IMR-90 (cell line): ENCODE measurements around the gene ZNF469. TPM values are rescaled to one million over a fixed set of nuclear protein-coding genes. Genes with fewer than 3 reads are reported as not detected.

Source experiments
- ATAC-seq: fragments of 200-7000 bp; cut with Tn5 transposase; 2 replicates; pipeline ENCODE4 v1.9.1; 2020; ENCODE audit warnings: low read depth, mild to moderate bottlenecking, moderate library complexity
- BruUV-seq: library from RNA; stranded (reverse); fragments of 400-500 nt; replicated peaks from 2 replicates; lab custom pipeline; 2021; lab: Mats Ljungman, UMichigan
- CTCF ChIA-PET: fragments of 300-600 bp; formaldehyde crosslinking; extraction: SDS; loops from one replicate; lab custom pipeline; 2021; ENCODE audit warnings: antibody characterized with exemption; lab: Yijun Ruan, JAX
- POLR2A ChIA-PET: fragments of 300-600 bp; sonication (Branson Sonifier 250); formaldehyde crosslinking; loops from one replicate; lab custom pipeline; 2022; ENCODE audit warnings: antibody characterized with exemption; ENCODE audit not compliant: unreplicated experiment; lab: Charles Lee
- DNase-seq: peaks from one replicate; pipeline ENCODE4 v3.0.0; 2013
- H2AFZ ChIP-seq: replicated peaks from 2 replicates; pipeline ENCODE3; 2013; ENCODE audit warnings: low read length, mild to moderate bottlenecking; ENCODE audit not compliant: poor library complexity
- H2AK5ac ChIP-seq: 2 replicates; pipeline ENCODE4 v1.6.1; 2013; ENCODE audit warnings: low read depth, low read length, inconsistent platforms
- H2AK9ac ChIP-seq: replicated peaks from 2 replicates; pipeline ENCODE3; 2013; ENCODE audit warnings: mild to moderate bottlenecking, low read depth, low read length, moderate library complexity; ENCODE audit not compliant: poor library complexity
- H2BK120ac ChIP-seq: 2 replicates; pipeline ENCODE4 v1.6.1; 2013; ENCODE audit warnings: low read depth, low read length, inconsistent platforms
- H2BK15ac ChIP-seq: 3 replicates; pipeline ENCODE4 v1.6.1; 2013; ENCODE audit warnings: low read depth, low read length, inconsistent platforms
- H2BK20ac ChIP-seq: 2 replicates; pipeline ENCODE4 v1.6.1; 2013; ENCODE audit warnings: low read depth, mild to moderate bottlenecking, inconsistent platforms, low read length, moderate library complexity
- H2BK5ac ChIP-seq: 2 replicates; pipeline ENCODE4 v1.6.1; 2013; ENCODE audit warnings: mild to moderate bottlenecking, low read depth, low read length, inconsistent platforms; ENCODE audit not compliant: poor library complexity, severe bottlenecking
- H3K14ac ChIP-seq: replicated peaks from 2 replicates; pipeline ENCODE4 v1.6.1; 2013; ENCODE audit warnings: low read depth, low read length, inconsistent platforms
- H3K18ac ChIP-seq: 2 replicates; pipeline ENCODE4 v1.6.1; 2013; ENCODE audit warnings: low read depth, low read length, control low read depth
- H3K23ac ChIP-seq: 2 replicates; pipeline ENCODE4 v1.6.1; 2013; ENCODE audit warnings: low read depth, low read length, inconsistent platforms
- H3K27ac ChIP-seq: 2 replicates; pipeline ENCODE4 v1.5.1; 2013; ENCODE audit warnings: mild to moderate bottlenecking, control low read depth, low read length; ENCODE audit not compliant: insufficient read depth
- H3K27me3 ChIP-seq: 2 replicates; pipeline ENCODE4 v1.6.1; 2013; ENCODE audit warnings: low read length; ENCODE audit not compliant: control insufficient read depth, insufficient read depth
- H3K36me3 ChIP-seq: 2 replicates; pipeline ENCODE4 v1.6.1; 2013; ENCODE audit warnings: low read length, mixed read lengths; ENCODE audit not compliant: control insufficient read depth, insufficient read depth
- H3K4ac ChIP-seq: 2 replicates; pipeline ENCODE4 v1.6.1; 2013; ENCODE audit warnings: low read depth, low read length, inconsistent platforms
- H3K4me1 ChIP-seq: 2 replicates; pipeline ENCODE4 v1.6.1; 2013; ENCODE audit warnings: low read length, mixed read lengths; ENCODE audit not compliant: control insufficient read depth, insufficient read depth
- H3K4me2 ChIP-seq: 2 replicates; pipeline ENCODE4 v1.6.1; 2013; ENCODE audit warnings: low read depth, mild to moderate bottlenecking, control low read depth, low read length, moderate library complexity
- H3K4me3 ChIP-seq: 2 replicates; pipeline ENCODE4 v1.5.1; 2013; ENCODE audit warnings: low read depth, mild to moderate bottlenecking, control low read depth, low read length, moderate library complexity; ENCODE audit not compliant: insufficient read depth
- H3K56ac ChIP-seq: 2 replicates; pipeline ENCODE4 v1.6.1; 2013; ENCODE audit warnings: low read length, inconsistent platforms; ENCODE audit not compliant: insufficient read depth; ENCODE audit errors: extremely low read depth
- H3K79me1 ChIP-seq, 2 experiments: 2 replicates each; pipeline ENCODE4 v1.6.1; 2013; ENCODE audit warnings: low read length in 2 of 2, inconsistent platforms in 1 of 2, low read depth in 1 of 2
- H3K9ac ChIP-seq: 2 replicates; pipeline ENCODE4 v1.6.1; 2013; ENCODE audit warnings: low read depth, low read length, control low read depth
- H3K9me1 ChIP-seq: 2 replicates; pipeline ENCODE4 v1.6.1; 2013; ENCODE audit warnings: low read length, inconsistent platforms; ENCODE audit not compliant: insufficient read depth
- H3K9me3 ChIP-seq: 2 replicates; pipeline ENCODE4 v1.6.1; 2013; ENCODE audit warnings: low read length; ENCODE audit not compliant: control insufficient read depth, insufficient read depth
- H4K20me1 ChIP-seq: 2 replicates; pipeline ENCODE4 v1.6.1; 2013; ENCODE audit warnings: low read length, inconsistent platforms; ENCODE audit not compliant: insufficient read depth
- H4K5ac ChIP-seq: 2 replicates; pipeline ENCODE4 v1.6.1; 2013; ENCODE audit warnings: mild to moderate bottlenecking, low read depth, low read length, control low read depth
- H4K8ac ChIP-seq, 2 experiments: 2 replicates each; pipeline ENCODE4 v1.6.1; 2013; ENCODE audit warnings: low read depth in 2 of 2, low read length in 2 of 2, control low read depth in 1 of 2, inconsistent platforms in 1 of 2
- H4K91ac ChIP-seq: 2 replicates; pipeline ENCODE4 v1.6.1; 2013; ENCODE audit warnings: low read depth, low read length, inconsistent platforms; ENCODE audit not compliant: insufficient read depth
- RAD21 ChIP-seq: IDR thresholded peaks from 2 replicates; pipeline ENCODE4 v1.6.1; 2012; ENCODE audit warnings: low read length, improper control_type of control experiment
- WGBS, 2 experiments: methylation state at CpG; one replicate each; pipeline versions ENCODE4 v1.1.5 to v1.1.7; 2013; ENCODE audit warnings: missing lambda C conversion rate in 2 of 2; ENCODE audit not compliant: insufficient read length in 1 of 2; ENCODE audit errors: extremely low coverage in 2 of 2; 5-methylcytosine and 5-hydroxymethylcytosine counted together
- dilution Hi-C: fragments of 300-500 bp; cut with HindIII; formaldehyde crosslinking; loops from one replicate; pipeline ENCODE4 v1.14.3; 2018; ENCODE audit warnings: low sequenced_read_pairs; ENCODE audit not compliant: unreplicated experiment
- in situ Hi-C: fragments of 300-500 bp; cut with MboI; formaldehyde crosslinking; loops from 3 replicates; pipeline ENCODE4 v1.14.3; 2019; ENCODE audit warnings: low sequenced_read_pairs, inconsistent platforms, mixed read lengths
- intact Hi-C: fragments of 100-400 bp; cut with micrococcal nuclease; formaldehyde crosslinking; loops from 2 replicates; pipeline ENCODE4 v1.10.0; 2022
- polyA plus RNA-seq, 3 experiments: library from polyadenylated mRNA; depleted of rRNA; stranded (reverse); fragments of >200 nt; gene quantifications; 2 replicates each; pipeline ENCODE4 v1.2.3, GENCODE V29; 2012; ENCODE audit warnings: low replicate concordance in 1 of 3
- total RNA-seq: library from RNA; depleted of rRNA; stranded (reverse); fragments of >200 nt; gene quantifications from 2 replicates; pipeline ENCODE4 v1.2.3, GENCODE V29; 2012
- TF ChIP-seq, protein P1 (sequence below): conservative IDR thresholded peaks from 2 replicates; pipeline ENCODE4 v1.5.1; 2012; ENCODE audit warnings: mild to moderate bottlenecking, low read depth, low read length, improper control_type of control experiment

The ZNF469 gene
- total and polyA plus RNA-seq, 2 of the 4 experiments (the other 2 are of a cell fraction) = 1.1 to 13.3 TPM

DNA sequence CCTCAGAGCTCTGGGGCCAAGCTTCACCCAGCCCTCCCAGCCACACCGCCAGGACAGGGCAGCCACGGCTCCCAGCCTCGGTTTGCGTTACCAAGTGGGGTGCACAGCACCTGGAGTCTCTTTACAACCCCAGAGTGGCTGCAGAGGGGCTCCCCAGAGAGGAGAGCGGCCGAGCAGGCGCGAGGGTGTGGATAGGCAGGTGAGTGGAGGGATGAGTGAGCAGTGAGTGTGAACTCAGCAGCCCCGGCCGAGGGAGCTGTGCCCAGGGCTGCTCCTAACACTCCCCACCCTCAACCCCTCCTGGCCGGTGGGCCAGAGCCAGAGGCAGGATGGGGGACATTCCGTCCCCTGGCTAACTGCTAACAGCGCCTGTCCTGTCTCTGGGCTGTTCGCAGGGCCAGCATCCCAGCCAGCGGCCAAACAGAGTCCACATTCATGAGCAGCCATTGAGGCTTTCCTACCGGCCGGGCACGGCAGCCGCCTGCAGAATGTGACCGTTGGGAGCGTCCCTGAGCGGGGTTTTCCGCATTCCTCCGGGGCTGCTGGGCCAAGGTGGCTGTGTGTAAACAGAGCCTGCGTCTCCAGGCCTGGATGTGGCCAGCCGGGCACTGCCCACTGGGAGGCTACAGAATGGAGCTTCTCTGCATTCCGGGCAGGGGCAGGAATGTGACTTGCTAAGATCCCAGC lies 5.3 kb downstream of the ZNF469 start:
- H3K14ac ChIP-seq = peak overlapping the region; percentile 76
- peak overlapping the region; percentile 3; the same call in 1 of the 2 replicates for H3K18ac ChIP-seq
- H4K20me1 ChIP-seq = peaks cover 92% of the 10 kb centered on the region
- H3K23ac ChIP-seq = peak overlapping the region; percentile 45
- ChIA-PET POLR2A (interaction anchor here (0.6 kb wide), 1 partner anchor 1878 kb away, joined by 3 read pairs; the partner anchor contains the start of gene FOXF1), CTCF (no interaction called here)
- dilution Hi-C loops = no loop called here
- in situ Hi-C loops = no loop called here
- WGBS, 2 experiments = 44% methylated on average over 11 of the region's 27 CpGs; no CpG with 5 or more reads in 1 of the 2 experiments
- H4K5ac ChIP-seq = peak overlapping the region; percentile 30
- H2AK9ac ChIP-seq = peak overlapping the region; percentile 90
- peak overlapping the region; percentile 67 to 100 for H4K8ac ChIP-seq
- H3K56ac ChIP-seq = no peak overlapping the region
- peaks cover 4 to 87% of the 10 kb centered on the region in 2 experiments; a peak in 2 of 4 replicates for H3K79me1 ChIP-seq
- peaks cover 48% of the 10 kb centered on the region for H3K9me1 ChIP-seq
- no peaks in the 10 kb centered on the region for H3K9me3 ChIP-seq
- BruUV-seq = no TSS peak
- peak overlapping the region; percentile 89 for H2AK5ac ChIP-seq
- H3K27me3 ChIP-seq = no peaks in the 10 kb centered on the region
- peak overlapping the region; percentile 29; the same call in 1 of the 2 replicates for H2BK20ac ChIP-seq
- H2AFZ ChIP-seq = peak overlapping the region; percentile 47
- H3K36me3 ChIP-seq = peaks cover 66% of the 10 kb centered on the region
- intact Hi-C loops = loop anchor here (10.0 kb wide), 4 partner anchors 143 to 433 kb away; partner anchors contain the start of gene BANP
- H3K27ac ChIP-seq = peak overlapping the region; percentile 81
- peak overlapping the region; percentile 72 for H2BK120ac ChIP-seq
- H3K4me3 ChIP-seq = no peak overlapping the region
- TF ChIP-seq, protein P1, sequence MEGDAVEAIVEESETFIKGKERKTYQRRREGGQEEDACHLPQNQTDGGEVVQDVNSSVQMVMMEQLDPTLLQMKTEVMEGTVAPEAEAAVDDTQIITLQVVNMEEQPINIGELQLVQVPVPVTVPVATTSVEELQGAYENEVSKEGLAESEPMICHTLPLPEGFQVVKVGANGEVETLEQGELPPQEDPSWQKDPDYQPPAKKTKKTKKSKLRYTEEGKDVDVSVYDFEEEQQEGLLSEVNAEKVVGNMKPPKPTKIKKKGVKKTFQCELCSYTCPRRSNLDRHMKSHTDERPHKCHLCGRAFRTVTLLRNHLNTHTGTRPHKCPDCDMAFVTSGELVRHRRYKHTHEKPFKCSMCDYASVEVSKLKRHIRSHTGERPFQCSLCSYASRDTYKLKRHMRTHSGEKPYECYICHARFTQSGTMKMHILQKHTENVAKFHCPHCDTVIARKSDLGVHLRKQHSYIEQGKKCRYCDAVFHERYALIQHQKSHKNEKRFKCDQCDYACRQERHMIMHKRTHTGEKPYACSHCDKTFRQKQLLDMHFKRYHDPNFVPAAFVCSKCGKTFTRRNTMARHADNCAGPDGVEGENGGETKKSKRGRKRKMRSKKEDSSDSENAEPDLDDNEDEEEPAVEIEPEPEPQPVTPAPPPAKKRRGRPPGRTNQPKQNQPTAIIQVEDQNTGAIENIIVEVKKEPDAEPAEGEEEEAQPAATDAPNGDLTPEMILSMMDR = 0 out of 2 replicates have a peak, but pooled peaks have one; percentile 2
- TF ChIP-seq RAD21 = no peak
- H3K4ac ChIP-seq = peak overlapping the region; percentile 93
- peak overlapping the region; percentile 39 for H3K4me2 ChIP-seq
- DNase-seq (peak; percentile 51), ATAC-seq (peak; percentile 40)
- H4K91ac ChIP-seq = peak overlapping the region; percentile 72
- H3K4me1 ChIP-seq = peaks cover 47% of the 10 kb centered on the region
- H2BK5ac ChIP-seq = peak overlapping the region; percentile 79
- H2BK15ac ChIP-seq = 0 out of 3 replicates have a peak overlapping the region, but pooled peaks have one; percentile 6
- peak overlapping the region; percentile 49 for H3K9ac ChIP-seq
